Activated naive CD4-positive, alpha-beta T cell treated with anti-CD3 and anti-CD28 coated beads, Interleukin-2, amount 10 ng/mL, durations not matched to agents 5 hours and 36 hours (primary cell): Measurements from ENCODE around the gene ABCC11. TPM values are rescaled to one million over a fixed set of nuclear protein-coding genes. Genes with fewer than 3 reads are reported as not detected.

ENCODE experiments used
- total RNA-seq, 2 experiments: library from RNA; stranded (reverse); gene quantifications; one replicate each; pipeline ENCODE4 v1.2.3, GENCODE V29; 2021

The ABCC11 gene
- total RNA-seq = not detected

GRCh38 chr16:48247311-48247710, at the start of gene ABCC11:
Gene ABCC11 (minus strand): TSS chr16:48247539. CDS start chr16:48231921, 15,618 bp downstream.

GRCh38 chr16:48244080-48244862, 3.1 kb downstream of the ABCC11 start, which contains the start of gene LONP2:
Gene LONP2 (plus strand): TSS chr16:48244300. CDS start chr16:48244389, 89 bp downstream.

GRCh38 chr16:48155926-48156789, 91.2 kb downstream of the ABCC11 start, which contains the start of gene ABCC12:
Gene ABCC12 (minus strand): TSS chr16:48155993. CDS start chr16:48146424, 9,569 bp downstream.

Other genes with a start within 250 kb of the ABCC11 start
- not detected for gene ABCC12, start 91.5 kb downstream of the ABCC11 start, total RNA-seq
- gene LONP2, start 3.2 kb downstream of the ABCC11 start, total RNA-seq = 10 to 100 TPM; 56.6 to 57.4 TPM
- 10 to 100 TPM; 12.9 to 13.7 TPM for gene SIAH1, start 137.9 kb upstream of the ABCC11 start, total RNA-seq